ENCODE data around the gene RFK. TPM values are rescaled to one million over a fixed set of nuclear protein-coding genes. Genes with fewer than 3 reads are reported as not detected.

RFK gene
- total RNA-seq, 1 donor from 2014 or later, result 16.3 TPM

DNA sequence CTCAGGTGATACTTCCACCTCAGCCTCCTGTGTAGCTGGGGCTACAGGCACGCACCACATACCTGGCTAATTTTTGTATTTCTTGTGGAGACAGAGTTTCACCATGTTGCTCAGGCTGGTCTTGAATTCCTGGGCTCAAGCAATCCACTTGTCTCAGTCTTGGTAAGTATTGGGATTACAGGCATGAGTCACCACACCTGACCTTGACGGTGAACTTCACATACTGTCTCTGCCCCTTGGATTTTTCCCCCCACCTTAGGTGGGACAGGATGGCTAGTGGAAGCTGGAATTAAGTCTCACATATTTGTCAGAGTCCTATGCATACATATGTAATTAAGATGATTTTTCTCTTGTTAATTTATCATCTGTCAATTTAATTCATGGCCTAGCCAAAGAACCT lies 20.9 kb upstream of the RFK start:
- DNase-seq (ENCODE audit: low spot score) (no peak), ATAC-seq (no peak)
- intact Hi-C loops (cut with DNase I), result no loop called here

DNA sequence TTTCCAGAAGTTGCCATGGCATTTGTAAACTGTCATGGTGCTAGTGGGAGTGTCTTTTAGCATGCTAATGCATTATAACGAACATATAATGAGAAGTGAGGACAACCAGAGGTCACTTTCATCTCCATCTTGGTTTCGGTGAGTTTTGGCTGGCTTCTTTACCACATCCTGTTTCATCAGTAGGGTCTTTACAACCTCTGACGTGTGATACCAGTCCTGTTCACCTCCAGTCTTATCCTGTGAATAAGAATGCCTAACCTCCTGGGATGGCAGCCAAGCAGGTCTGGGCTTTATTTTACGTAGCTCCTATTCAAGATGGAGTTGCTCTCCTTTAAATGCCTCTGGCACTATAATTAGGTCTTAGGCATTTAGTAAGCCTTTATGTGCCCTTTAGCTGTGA lies 20.4 kb upstream of the RFK start:
- DNase-seq (ENCODE audit: low spot score) (no peak), ATAC-seq (no peak)
- intact Hi-C loops (cut with DNase I), result no loop called here

DNA sequence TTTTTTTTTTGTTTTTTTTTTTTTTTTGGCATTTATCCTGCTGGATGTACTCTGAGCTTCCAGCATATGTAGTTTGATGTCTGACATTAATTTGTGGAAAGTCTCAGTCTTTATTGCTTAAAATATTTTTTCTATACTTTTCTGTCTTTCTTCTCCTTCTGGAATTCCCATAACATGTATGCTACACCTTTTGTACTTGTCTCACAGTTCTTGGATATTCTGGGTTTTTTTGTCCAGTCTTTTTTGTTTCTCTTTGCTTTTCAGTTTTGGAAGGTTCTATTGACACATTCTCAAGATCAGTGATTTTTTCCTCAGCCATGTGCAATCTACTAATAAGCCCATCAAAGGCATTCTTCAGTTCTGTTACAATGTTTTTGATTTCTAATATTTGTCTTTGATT lies 19.4 kb upstream of the RFK start:
- ATAC-seq (no peak), DNase-seq (ENCODE audit: low spot score) (no peak)
- intact Hi-C loops (cut with DNase I), result no loop called here

DNA sequence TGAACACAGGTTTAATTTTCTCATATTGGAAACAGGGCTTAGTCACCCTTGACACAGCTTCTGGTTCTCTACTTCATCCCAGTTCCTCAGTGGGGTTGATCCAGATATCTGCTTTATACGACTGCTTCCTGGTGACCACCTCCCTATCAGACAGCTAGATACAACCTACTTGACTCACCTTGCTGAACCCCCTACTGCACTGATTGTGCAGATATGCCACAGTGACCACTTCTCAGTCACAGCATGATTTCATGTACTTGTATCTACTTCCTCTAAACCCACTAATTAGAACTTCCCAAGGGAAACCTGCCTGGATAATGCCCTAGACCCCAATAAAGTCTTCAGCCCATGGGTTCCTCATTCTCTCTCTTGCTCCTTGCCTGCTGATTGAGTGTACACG lies 18.4 kb upstream of the RFK start:
- intact Hi-C loops (cut with DNase I), result no loop called here
- no peak for ATAC-seq
- no peak for DNase-seq (ENCODE audit: low spot score)

DNA sequence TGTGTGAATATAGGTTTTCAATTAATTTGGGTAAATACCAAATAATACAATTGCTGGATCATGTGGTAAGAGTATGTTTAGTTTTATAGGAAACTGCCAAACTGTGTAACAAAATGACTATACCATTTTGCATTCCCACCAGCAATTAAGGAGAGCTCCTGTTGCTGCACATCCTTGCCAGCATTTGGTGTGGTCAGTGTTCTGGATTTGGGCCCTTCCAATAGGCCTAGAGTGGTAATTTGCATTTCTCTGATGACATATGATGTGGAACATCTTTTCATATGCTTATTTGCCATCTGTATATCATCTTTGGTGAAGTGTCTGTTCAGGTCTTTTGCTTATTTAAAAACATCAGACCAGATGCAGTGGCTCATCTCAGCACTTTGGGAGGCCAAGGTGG lies 11.6 kb upstream of the RFK start:
- ATAC-seq (no peak), DNase-seq (ENCODE audit: low spot score) (no peak)
- intact Hi-C loops (cut with DNase I), result no loop called here

DNA sequence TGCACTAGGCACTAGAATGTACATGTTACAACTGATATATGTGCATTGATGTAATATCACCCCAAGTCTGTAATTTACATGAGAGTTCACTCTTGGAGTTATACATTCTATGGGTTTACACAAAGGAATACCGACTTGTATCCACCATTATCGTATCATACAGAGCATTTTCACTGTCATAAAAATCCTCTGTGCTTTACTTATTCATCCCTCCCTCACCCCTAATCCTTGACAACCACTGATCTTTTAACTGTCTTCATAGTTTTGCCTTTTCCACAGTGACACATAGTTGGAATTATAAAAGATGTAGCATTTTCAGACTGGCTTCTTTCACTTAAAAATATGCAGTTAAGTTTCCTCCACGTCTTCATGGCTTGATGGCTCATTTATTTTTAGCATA lies 11.1 kb upstream of the RFK start:
- intact Hi-C loops (cut with DNase I), result no loop called here
- no peak for ATAC-seq
- no peak for DNase-seq (ENCODE audit: low spot score)

DNA sequence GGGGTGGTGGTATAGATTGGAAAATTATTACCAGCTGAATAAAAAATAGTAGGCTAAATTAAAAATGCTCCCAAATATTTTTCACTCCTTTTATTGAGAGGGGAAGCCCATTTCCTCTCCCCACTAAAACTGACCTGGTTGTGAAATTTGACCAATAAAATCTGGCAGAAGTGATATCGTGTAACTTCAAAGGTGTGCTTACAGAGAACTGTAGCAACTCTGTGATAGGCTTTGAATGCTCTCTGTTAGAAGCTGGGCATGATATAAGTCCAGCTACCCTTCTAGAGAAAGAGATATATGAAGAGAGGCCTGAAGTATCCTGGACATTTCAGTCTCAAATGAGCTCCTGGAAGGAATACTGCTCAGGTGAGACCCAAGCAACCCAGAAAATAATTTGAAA lies 10.2 kb upstream of the RFK start:
- intact Hi-C loops (cut with DNase I), result no loop called here
- no peak for DNase-seq (ENCODE audit: low spot score)
- no peak for ATAC-seq

DNA sequence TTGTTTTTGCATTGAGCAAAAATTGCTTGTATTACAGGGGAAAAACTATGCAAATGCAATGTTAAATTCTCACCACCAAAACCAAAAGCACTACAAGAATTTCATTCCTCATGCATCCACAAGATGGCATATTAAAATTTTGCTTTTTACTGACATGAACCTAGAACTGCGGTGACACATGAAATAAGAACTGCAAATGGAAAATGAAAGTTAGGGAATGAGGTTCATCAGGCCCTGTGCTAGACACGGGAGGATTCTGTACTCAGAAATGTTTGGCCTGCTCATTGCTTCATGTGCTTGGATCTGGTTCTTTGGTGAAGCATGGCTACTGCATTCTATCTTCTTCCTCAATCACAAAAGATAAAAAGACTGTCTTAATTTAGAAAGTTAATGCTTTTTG lies 9.1 kb upstream of the RFK start:
- intact Hi-C loops (cut with DNase I), result no loop called here
- DNase-seq (ENCODE audit: low spot score), result no peak
- peak; percentile 88 for ATAC-seq

DNA sequence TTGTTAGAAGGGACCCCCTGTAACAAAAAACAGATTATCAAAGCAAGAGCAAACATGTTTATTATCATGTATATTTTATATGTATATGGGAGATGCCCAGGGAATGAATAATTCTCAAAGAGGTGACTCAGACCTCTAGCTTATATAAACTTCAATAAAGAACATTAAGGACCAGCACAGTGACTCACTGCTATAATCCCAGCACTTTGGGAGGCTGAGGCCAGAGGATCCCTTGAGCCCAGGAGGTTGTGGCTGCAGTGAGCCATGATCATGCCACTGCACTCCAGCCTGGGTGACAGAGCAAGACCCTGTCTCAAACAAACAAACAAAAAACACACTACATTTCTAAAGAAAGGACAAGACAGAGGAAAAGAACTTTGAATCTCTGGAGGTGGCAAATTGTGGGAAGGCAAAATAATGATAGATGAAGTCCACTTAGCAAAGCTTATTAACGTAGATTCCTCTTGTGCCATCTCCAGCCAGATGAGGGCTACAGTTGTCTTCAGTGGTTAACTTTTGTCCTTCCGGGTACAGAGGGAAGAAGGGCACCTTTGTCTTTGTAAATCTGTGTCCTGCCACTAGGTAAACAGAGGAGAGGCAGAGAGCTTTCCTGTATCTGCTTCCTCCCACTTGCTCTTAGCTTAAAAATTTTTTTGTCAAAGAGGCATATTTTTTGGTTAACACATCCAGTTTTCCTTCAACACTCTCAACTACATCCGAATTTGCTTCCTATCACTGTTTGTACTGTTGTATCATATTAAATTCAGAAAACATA lies 7.5 kb upstream of the RFK start:
- intact Hi-C loops (cut with DNase I), result no loop called here
- ATAC-seq (no peak), DNase-seq (ENCODE audit: low spot score) (no peak)

DNA sequence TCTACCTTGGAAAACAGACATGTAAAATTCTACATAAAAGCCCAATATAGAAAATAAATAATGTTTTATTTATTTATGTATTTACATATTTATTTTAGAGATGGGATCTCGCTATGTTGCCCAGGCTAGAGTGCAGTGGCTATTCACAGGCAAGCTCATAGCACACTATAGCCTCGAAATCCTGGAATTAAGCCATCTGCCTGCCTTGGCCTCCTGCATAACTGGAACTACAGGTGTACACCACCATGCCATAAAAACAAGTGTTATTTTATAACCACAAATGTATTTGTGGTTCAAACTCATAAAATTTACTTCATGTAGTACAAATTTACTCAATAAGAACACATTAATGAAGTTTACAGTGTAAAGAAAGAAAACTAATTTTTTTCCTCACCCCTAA lies 7.0 kb upstream of the RFK start:
- DNase-seq (ENCODE audit: low spot score) (no peak), ATAC-seq (no peak)
- intact Hi-C loops (cut with DNase I), result no loop called here

DNA sequence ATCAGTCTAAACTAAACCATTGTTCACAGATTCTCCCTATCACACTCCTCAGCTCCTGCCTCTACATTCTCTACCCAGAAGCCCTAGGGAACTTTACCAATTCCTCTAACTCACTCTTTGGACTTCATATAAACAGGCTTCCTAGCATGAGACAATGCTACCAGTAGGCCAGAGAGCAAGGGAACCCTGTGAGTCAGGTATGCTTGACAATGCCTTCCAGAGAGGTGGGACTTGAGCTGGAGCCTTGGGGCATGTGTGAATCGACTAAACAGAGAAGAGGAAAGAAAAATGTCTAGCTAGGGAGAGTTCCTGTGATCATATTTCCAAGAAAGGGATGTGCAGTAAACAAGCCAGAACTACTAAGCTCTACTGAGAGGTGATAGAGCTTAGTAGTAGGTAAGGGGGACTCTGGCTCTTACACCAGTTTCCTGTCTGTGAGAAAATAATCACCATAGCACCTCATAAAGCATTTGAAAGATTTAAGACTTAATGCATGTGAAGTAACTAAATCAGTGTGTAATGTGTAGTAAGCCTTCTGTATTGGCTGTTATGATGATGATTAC lies 6.4 kb upstream of the RFK start:
- ATAC-seq (no peak), DNase-seq (ENCODE audit: low spot score) (no peak)
- intact Hi-C loops (cut with DNase I), result no loop called here

DNA sequence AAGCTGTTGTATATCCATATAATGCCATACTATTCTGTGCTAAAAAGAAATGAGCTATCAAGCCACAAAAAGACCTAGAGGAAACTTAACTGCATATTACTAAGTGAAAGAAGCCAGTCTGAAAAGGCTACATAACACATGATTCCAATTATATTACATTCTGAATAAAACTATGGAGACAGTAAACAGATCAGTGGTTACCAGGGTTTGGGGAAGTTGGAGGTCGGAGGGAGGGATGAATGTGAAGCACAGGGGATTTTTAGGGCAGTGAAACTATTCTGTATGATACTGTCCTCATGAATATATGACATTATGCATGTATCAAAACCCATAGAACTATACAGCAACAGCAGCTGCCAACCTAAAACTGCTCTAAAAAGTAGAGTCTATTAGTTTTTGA lies 5.6 kb upstream of the RFK start:
- DNase-seq (ENCODE audit: low spot score) (no peak), ATAC-seq (no peak)
- intact Hi-C loops (cut with DNase I), result no loop called here

DNA sequence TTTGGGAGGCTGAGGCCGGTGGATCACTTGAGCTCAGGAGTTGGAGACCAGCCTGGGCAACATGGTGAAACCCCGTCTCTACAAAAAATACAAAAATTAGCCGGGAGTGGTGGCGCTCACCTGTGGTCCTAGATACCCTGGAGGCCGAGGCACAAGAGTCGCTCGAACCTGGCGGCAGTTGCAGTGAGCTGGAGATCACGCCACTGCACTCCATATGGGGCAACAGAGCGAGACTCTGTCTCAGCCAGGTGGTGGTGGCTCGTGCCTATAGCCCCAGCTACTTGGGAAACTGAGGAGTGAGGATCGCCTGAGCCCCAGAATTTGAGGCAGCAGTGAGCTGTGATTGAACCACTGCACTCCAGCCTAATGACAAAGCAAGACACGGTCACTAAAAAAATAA lies 2.4 kb upstream of the RFK start:
- DNase-seq (ENCODE audit: low spot score) (no peak), ATAC-seq (no peak)
- intact Hi-C loops (cut with DNase I), result no loop called here

DNA sequence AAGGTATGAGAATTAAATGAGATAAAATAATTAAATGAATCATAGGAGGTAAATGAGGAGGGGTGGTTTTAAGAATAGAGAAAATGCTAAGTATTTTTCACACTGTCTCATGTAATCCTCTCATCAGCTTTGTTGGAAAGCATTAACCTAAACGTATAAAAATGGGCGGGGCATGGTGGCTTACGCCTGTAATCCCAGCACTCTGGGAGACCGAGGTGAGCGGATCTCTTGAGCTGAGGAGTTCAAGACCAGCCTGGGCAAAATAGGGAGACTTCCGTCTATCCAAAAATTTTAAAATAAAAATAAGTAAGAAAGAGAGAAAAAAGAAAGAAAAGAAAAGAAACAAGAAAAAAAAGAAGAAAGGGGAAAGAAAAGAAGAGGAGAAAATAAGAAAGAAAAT lies 1.9 kb upstream of the RFK start:
- intact Hi-C loops (cut with DNase I), result no loop called here
- ATAC-seq, result no peak
- DNase-seq (ENCODE audit: low spot score), result no peak

DNA sequence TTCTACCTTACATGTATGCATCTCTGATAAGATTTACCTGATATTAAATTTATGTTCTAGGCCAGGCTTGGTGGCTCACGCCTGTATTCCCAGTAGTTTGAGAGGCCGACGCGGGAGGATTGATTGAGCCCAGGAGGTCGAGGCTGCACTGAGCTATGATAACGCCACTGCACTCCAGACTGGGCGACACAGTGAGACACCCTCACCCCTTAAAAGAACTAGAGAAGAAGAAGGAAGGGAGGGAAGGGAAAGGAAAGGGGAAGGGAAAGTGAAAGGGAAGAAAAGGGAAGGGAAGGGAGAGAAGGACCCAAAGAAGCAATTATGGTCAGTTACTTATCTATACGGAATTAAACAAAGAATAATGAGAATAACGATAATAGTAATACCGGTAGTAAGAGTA lies 1.2 kb upstream of the RFK start:
- no peak for DNase-seq (ENCODE audit: low spot score)
- intact Hi-C loops (cut with DNase I), result no loop called here
- ATAC-seq, result no peak

DNA sequence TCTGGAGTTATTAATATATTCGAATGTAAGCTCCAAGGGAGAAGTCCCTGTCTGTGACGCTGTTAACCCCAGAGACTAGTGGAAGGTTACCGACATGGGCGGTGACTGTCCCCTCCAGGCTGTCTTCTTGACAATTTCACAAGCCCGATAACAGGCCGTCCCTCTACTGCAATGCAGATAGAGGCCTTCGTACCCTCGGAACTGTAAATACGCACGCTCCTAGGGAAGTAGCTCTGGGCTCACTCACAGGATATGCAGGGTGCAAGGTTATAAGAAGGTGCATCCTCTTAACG lies 680 bp upstream of the RFK start:
- intact Hi-C loops (cut with DNase I), result no loop called here
- peak; percentile 63 for ATAC-seq
- peak; percentile 65 for DNase-seq (ENCODE audit: low spot score)

DNA sequence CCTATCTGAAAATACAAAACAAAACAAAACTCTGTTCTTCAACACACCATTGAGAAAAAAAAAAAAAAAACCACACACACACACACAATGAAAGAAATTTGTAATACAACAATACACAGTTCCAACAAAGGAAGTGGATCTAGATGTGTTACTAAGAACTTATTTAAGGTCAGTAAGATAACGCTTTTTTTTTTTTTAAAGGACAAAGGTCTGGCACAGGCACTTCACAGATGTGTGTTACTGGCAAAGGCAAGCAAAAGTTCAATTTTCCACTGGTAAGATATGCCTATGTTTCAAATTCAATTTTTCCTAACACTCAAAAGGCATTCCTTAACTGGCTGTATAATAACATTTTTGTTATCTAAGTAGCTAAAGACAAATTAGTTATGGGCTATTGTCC lies 3.6 kb downstream of the RFK start:
- ATAC-seq (no peak), DNase-seq (ENCODE audit: low spot score) (no peak)
- intact Hi-C loops (cut with DNase I), result no loop called here

DNA sequence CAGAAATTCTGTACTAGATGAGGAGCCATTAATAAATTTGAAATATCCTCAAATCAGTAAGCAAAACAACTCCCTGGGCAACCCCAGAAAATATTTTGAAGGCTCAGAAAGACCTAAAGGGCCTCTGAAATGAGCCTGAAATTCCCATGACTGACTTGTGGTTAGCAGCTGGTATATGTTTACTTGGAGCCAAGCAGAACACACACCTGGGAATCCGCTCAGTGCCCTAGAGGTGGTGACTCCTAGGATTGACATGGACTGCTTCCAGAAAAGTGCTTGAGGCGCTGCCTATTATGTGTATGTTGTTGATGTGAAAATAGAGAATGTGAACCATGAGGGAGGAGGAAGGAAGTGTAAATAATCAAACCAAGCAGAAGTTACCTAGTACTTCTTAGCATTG lies 14.7 kb downstream of the RFK start:
- intact Hi-C loops (cut with DNase I), result no loop called here
- DNase-seq (ENCODE audit: low spot score), result no peak
- no peak for ATAC-seq

DNA sequence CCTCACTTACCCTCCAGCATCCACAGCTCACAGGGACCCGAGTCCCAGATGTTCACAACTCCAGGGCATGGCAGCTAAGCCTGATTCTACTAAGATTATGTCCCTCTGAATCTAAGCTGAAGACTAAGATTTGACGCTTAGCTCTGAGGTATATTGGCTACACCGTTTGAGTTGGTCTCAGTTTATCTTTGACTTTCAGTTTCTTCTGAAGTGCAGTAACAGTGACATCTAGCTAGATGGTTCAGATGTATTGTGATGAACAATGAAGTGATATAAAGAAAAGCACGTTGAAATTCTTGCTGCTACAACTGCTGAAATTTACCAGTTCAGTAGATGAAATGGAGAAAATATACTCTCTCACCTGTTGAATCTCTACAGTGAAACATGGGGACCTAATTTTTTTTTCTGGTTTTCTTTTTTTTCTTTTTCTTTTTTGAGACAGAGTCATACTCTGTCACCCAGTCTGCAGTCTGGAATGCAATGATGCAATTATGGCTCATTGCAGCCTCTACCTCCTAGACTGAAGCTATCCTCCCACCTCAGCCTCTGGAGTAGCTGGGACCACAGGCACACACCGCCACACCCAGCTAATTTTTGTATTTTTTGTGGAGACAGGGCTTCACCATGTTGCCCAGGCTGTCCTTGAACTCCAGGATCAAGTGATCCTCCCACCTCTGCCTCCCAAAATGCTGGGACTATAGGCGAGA lies 15.7 kb downstream of the RFK start:
- ATAC-seq, result no peak
- no peak for DNase-seq (ENCODE audit: low spot score)
- intact Hi-C loops (cut with DNase I), result no loop called here

DNA sequence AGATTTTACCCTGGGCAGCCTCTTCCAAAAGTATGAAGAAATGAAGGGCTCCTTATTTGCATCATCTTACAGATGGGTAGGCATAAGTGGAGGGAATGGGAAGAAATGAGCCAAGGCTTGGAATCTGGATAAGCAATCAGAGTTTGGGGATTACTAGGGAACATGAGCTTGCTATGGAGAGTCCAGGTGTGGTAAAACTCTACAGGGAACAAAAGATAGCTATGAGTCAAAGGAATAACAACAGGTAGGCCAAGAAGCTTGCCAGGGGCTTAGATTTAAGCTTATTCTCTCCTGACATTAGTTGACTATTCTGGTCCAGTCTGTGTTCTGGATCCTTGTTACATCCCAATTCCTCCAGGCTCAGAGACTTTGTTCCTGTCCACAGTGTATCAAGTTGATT lies 16.4 kb downstream of the RFK start:
- ATAC-seq, result no peak
- intact Hi-C loops (cut with DNase I), result no loop called here
- no peak for DNase-seq (ENCODE audit: low spot score)
